OCI-LY3 (cell line): Measurements from ENCODE around the gene SARDH.

Source experiments
- H2AFZ ChIP-seq: fragments of 200-600, 300-600 bp; shearing (Covaris generic); 2 replicates; pipeline ENCODE4 v1.6.0; 2014; ENCODE audit warnings: antibody characterized with exemption, low read depth, low read length
- H3K27ac ChIP-seq: fragments of 200-600, 300-600 bp; sonication (generic); 2 replicates; pipeline ENCODE4 v1.5.1; 2014; ENCODE audit warnings: mild to moderate bottlenecking, low read length, moderate library complexity, mixed read lengths
- H3K27me3 ChIP-seq: fragments of 200-600, 300-600 bp; sonication (generic); 2 replicates; pipeline ENCODE4 v1.6.1; 2014; ENCODE audit warnings: low read depth, low read length, mixed read lengths
- H3K36me3 ChIP-seq: fragments of 200-600, 300-600 bp; sonication (generic); replicated peaks from 2 replicates; pipeline ENCODE3; 2014; ENCODE audit warnings: low read depth, low read length, mixed read lengths
- H3K4me1 ChIP-seq: fragments of 300-600, 200-600 bp; sonication (generic); 2 replicates; pipeline ENCODE4 v1.6.1; 2014; ENCODE audit warnings: low read length, mixed read lengths
- H3K4me2 ChIP-seq: fragments of 200-600, 300-600 bp; sonication (generic); 2 replicates; pipeline ENCODE4 v1.6.1; 2014; ENCODE audit warnings: low read length, mixed read lengths
- H3K4me3 ChIP-seq: fragments of 300-600, 200-600 bp; sonication (generic); 2 replicates; pipeline ENCODE4 v1.5.1; 2014; ENCODE audit warnings: antibody characterized with exemption, mild to moderate bottlenecking, low read length, moderate library complexity
- H3K79me2 ChIP-seq: fragments of 300-600, 200-600 bp; shearing (Covaris generic); 2 replicates; pipeline ENCODE4 v1.6.1; 2014; ENCODE audit warnings: mild to moderate bottlenecking, low read length, mixed read lengths
- H3K9ac ChIP-seq: fragments of 300-600, 200-600 bp; shearing (Covaris generic); 2 replicates; pipeline ENCODE4 v1.6.0; 2014; ENCODE audit warnings: mild to moderate bottlenecking, low read length, moderate library complexity
- H3K9me3 ChIP-seq: fragments of 200-600, 300-600 bp; shearing (Covaris generic); 2 replicates; pipeline ENCODE4 v1.6.1; 2014; ENCODE audit warnings: low read length, mixed read lengths; ENCODE audit not compliant: insufficient read depth
- H4K20me1 ChIP-seq: fragments of 200-600, 300-600 bp; sonication (generic); 2 replicates; pipeline ENCODE4 v1.6.1; 2016; ENCODE audit warnings: low read length, mixed read lengths; ENCODE audit not compliant: insufficient read depth
- CTCF ChIP-seq: fragments of 200-600, 300-600 bp; sonication (generic); IDR thresholded peaks from 2 replicates; pipeline ENCODE4 v1.5.1; 2014; ENCODE audit warnings: antibody characterized with exemption, low read length, low read depth
- EZH2phosphoT487 ChIP-seq: fragments of 200-600 bp; shearing (Covaris generic); IDR thresholded peaks from 2 replicates; pipeline ENCODE4 v1.6.1; 2018; ENCODE audit warnings: antibody characterized with exemption, mixed run types, low read depth

The SARDH gene

DNA sequence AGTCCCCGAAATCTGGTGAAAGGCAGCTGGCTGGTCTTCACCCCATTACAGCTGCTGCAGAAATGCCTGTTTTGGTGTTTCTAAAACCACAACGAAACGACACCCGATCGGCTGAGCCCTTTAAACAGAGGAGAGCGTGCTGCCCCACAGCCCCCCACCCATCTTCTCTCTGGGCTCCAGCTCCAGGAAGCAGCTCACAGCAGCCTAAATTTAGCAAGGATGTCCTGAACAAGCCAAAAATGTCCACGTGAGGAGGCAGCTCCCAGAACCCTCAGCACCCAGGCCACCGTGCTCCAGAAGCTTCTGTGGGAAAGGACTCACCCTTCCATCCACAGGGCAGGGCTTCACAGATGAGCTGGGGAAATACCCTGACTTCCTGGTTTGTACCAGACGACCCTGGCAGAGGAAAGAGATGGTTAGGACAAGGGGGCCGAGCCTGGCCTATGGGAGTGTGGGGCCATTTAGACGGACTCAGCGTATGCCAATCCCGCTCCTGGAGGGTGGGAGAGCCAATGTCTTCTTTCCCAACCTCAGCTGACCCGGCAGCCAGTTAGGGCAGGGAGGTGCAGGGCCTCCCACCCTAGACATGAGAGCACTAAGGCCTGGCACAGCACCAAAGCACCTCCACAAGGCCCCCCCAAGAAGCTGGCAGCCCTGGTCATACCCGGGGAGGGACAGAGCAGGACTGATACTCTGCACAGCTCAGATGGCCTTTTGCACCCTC lies 39.1 kb upstream of the SARDH start:
- H3K27ac ChIP-seq, result no peak overlapping the region
- no peak overlapping the region for H3K4me2 ChIP-seq
- H3K9ac ChIP-seq, result no peak overlapping the region
- H2AFZ ChIP-seq, result no peak overlapping the region
- no peaks in the 10 kb centered on the region for H3K79me2 ChIP-seq
- no peaks in the 10 kb centered on the region for H3K27me3 ChIP-seq
- no peaks in the 10 kb centered on the region for H3K4me1 ChIP-seq
- H3K9me3 ChIP-seq, result no peaks in the 10 kb centered on the region
- H3K36me3 ChIP-seq, result peaks cover 69% of the 10 kb centered on the region
- no peak for TF ChIP-seq CTCF
- TF ChIP-seq EZH2phosphoT487, result no peak
- no peaks in the 10 kb centered on the region for H4K20me1 ChIP-seq
- no peak overlapping the region for H3K4me3 ChIP-seq

DNA sequence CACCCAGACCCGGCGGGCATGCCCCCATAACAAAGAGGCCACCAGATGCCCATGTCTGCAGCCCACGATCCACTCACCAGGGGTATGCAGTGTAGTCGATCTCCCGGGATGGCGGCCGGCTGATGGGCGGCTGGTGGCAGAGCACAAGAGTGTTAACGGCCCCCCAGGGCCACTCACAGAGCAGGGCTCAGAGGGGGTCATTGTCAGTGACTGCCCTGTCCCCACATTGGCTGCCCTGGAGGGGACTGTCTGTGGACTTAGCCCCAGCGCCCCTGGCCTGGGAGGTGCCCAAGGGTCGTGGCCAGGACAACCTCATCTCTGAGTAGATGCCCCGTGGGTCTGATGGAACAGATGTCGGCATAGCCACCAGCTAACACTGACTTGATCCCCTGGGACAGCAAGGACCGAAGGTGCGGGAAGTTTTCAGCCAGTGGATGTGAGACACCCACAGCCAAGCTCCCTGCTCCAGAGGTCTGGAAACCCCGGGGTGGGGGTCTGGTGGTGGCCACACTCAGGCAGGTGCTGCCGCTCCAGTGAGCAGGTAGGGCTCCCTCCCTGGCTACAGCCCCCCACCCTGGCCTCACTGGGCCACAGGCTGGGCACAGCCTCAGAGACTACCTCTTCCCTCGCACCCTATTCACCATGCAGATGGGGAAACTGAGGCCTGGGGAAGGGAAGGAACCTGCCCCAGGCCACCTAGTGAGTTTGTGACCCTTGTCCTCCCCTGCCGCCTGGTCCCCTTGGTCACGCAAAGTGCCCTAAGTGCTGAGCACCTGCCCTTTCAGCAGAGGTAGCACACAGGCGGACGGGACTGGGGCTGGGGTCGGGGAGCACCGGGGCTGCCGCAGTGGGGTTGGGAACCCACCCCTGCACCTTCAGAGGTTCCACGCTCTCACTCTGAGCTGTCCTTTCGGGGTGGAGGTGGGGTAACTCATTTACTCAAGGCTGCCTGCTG lies 38.1 kb upstream of the SARDH start:
- H3K36me3 ChIP-seq, result peaks cover 70% of the 10 kb centered on the region
- no peaks in the 10 kb centered on the region for H3K27me3 ChIP-seq
- no peaks in the 10 kb centered on the region for H3K9me3 ChIP-seq
- TF ChIP-seq CTCF (no peak), EZH2phosphoT487 (no peak)
- H2AFZ ChIP-seq, result no peak overlapping the region
- no peaks in the 10 kb centered on the region for H3K4me1 ChIP-seq
- H3K4me2 ChIP-seq, result no peak overlapping the region
- H3K9ac ChIP-seq, result no peak overlapping the region
- H4K20me1 ChIP-seq, result no peaks in the 10 kb centered on the region
- no peak overlapping the region for H3K4me3 ChIP-seq
- H3K27ac ChIP-seq, result no peak overlapping the region
- H3K79me2 ChIP-seq, result no peaks in the 10 kb centered on the region

GRCh38 chr9:133775291-133775690 lies 37.1 kb upstream of the SARDH start:
- no peaks in the 10 kb centered on the region for H3K4me1 ChIP-seq
- H3K27ac ChIP-seq, result no peak overlapping the region
- no peaks in the 10 kb centered on the region for H4K20me1 ChIP-seq
- H3K4me2 ChIP-seq, result no peak overlapping the region
- H3K27me3 ChIP-seq, result no peaks in the 10 kb centered on the region
- H3K4me3 ChIP-seq, result no peak overlapping the region
- H3K9me3 ChIP-seq, result no peaks in the 10 kb centered on the region
- H3K36me3 ChIP-seq, result peaks cover 68% of the 10 kb centered on the region
- H3K9ac ChIP-seq, result no peak overlapping the region
- H2AFZ ChIP-seq, result no peak overlapping the region
- TF ChIP-seq CTCF, result no peak
- no peak for TF ChIP-seq EZH2phosphoT487
- H3K79me2 ChIP-seq, result no peaks in the 10 kb centered on the region

- H3K4me3 ChIP-seq, result no peak overlapping the region
- H3K79me2 ChIP-seq, result no peaks in the 10 kb centered on the region
- H3K4me2 ChIP-seq, result no peak overlapping the region
- H3K27ac ChIP-seq, result no peak overlapping the region
- no peak overlapping the region for H3K9ac ChIP-seq
- no peaks in the 10 kb centered on the region for H3K9me3 ChIP-seq
- no peaks in the 10 kb centered on the region for H3K4me1 ChIP-seq
- peaks cover 72% of the 10 kb centered on the region for H3K36me3 ChIP-seq
- no peaks in the 10 kb centered on the region for H4K20me1 ChIP-seq
- no peaks in the 10 kb centered on the region for H3K27me3 ChIP-seq
- TF ChIP-seq CTCF (no peak), EZH2phosphoT487 (no peak)
- H2AFZ ChIP-seq, result no peak overlapping the region
Measured at GRCh38 chr9:133774799-133775198, 36.6 kb upstream of the SARDH start.
